Trophoblast cell (in vitro differentiated cells and primary cell): Measurements from ENCODE around the gene RAB11B.
"Not testable (repeated sequence)": the region's sequence is repeated elsewhere in the genome, so short reads cannot be mapped to it uniquely, and the experiment has no call there.

Experiments used
- DNase-seq, 2 donors: peaks; one replicate each; pipeline ENCODE4 v3.0.0-alpha.2; 2016
- H2AFZ ChIP-seq: 2 replicates; pipeline ENCODE4 v1.6.1; 2013; ENCODE audit warnings: low read length, moderate library complexity, mild to moderate bottlenecking; ENCODE audit not compliant: insufficient read depth, poor library complexity
- H2AK5ac ChIP-seq: 2 replicates; pipeline ENCODE4 v1.6.1; 2013; ENCODE audit warnings: mild to moderate bottlenecking, low read length
- H2BK120ac ChIP-seq: 2 replicates; pipeline ENCODE4 v1.6.1; 2013; ENCODE audit warnings: low read length, mild to moderate bottlenecking, moderate library complexity; ENCODE audit not compliant: insufficient read depth, poor library complexity
- H2BK12ac ChIP-seq: 2 replicates; pipeline ENCODE4 v1.6.1; 2013; ENCODE audit warnings: mild to moderate bottlenecking, low read length, moderate library complexity
- H2BK5ac ChIP-seq: 2 replicates; pipeline ENCODE4 v1.6.1; 2013; ENCODE audit warnings: low read length, low read depth, moderate library complexity, mild to moderate bottlenecking; ENCODE audit not compliant: poor library complexity
- H3K14ac ChIP-seq: 2 replicates; pipeline ENCODE4 v1.6.1; 2013; ENCODE audit warnings: mild to moderate bottlenecking, low read length
- H3K18ac ChIP-seq: 2 replicates; pipeline ENCODE4 v1.6.1; 2013; ENCODE audit warnings: mild to moderate bottlenecking, low read length
- H3K23ac ChIP-seq: 2 replicates; pipeline ENCODE4 v1.6.1; 2013; ENCODE audit warnings: low read length
- H3K27ac ChIP-seq: 2 replicates; pipeline ENCODE4 v1.5.1; 2013; ENCODE audit warnings: low read depth, mild to moderate bottlenecking, inconsistent platforms, low read length, moderate library complexity
- H3K27me3 ChIP-seq: 2 replicates; pipeline ENCODE4 v1.6.1; 2013; ENCODE audit warnings: inconsistent platforms, mild to moderate bottlenecking, low read length, moderate library complexity; ENCODE audit not compliant: insufficient read depth
- H3K36me3 ChIP-seq, 2 experiments: 1 replicate in 1 of 2; 2 replicates in 1 of 2; pipeline ENCODE4 v1.6.1; 2013; ENCODE audit warnings: low read length in 2 of 2, mild to moderate bottlenecking in 2 of 2, moderate library complexity in 1 of 2; ENCODE audit not compliant: insufficient read depth in 2 of 2, control insufficient read depth in 1 of 2
- H3K4ac ChIP-seq: 2 replicates; pipeline ENCODE4 v1.6.1; 2013; ENCODE audit warnings: low read depth, mild to moderate bottlenecking, low read length, moderate library complexity
- H3K4me1 ChIP-seq, 2 experiments: 1 replicate in 1 of 2; 2 replicates in 1 of 2; pipeline ENCODE4 v1.6.1; 2013; ENCODE audit warnings: low read length in 2 of 2, mild to moderate bottlenecking in 2 of 2, moderate library complexity in 1 of 2; ENCODE audit not compliant: insufficient read depth in 2 of 2, control insufficient read depth in 1 of 2
- H3K4me2 ChIP-seq: 2 replicates; pipeline ENCODE4 v1.6.1; 2013; ENCODE audit warnings: inconsistent platforms, mild to moderate bottlenecking, low read length, moderate library complexity
- H3K4me3 ChIP-seq: 2 replicates; pipeline ENCODE4 v1.5.1; 2013; ENCODE audit warnings: mild to moderate bottlenecking, low read depth, low read length, inconsistent platforms
- H3K79me1 ChIP-seq: one replicate; pipeline ENCODE4 v1.6.1; 2013; ENCODE audit warnings: low read length
- H3K79me2 ChIP-seq: 2 replicates; pipeline ENCODE4 v1.6.1; 2013; ENCODE audit warnings: low read length, mild to moderate bottlenecking; ENCODE audit not compliant: control insufficient read depth, insufficient read depth, poor library complexity
- H3K9ac ChIP-seq: 2 replicates; pipeline ENCODE4 v1.6.1; 2013; ENCODE audit warnings: mild to moderate bottlenecking, low read length
- H3K9me3 ChIP-seq: 2 replicates; pipeline ENCODE4 v1.6.1; 2013; ENCODE audit warnings: low read depth, mild to moderate bottlenecking, control low read depth, inconsistent platforms, low read length; ENCODE audit not compliant: insufficient read depth
- H4K12ac ChIP-seq: 2 replicates; pipeline ENCODE4 v1.6.1; 2013; ENCODE audit warnings: low read depth, mild to moderate bottlenecking, low read length, moderate library complexity
- H4K8ac ChIP-seq: 2 replicates; pipeline ENCODE4 v1.6.1; 2013; ENCODE audit warnings: low read depth, mild to moderate bottlenecking, low read length, moderate library complexity
- H4K91ac ChIP-seq: one replicate; pipeline ENCODE4 v1.6.1; 2013; ENCODE audit warnings: low read depth, mild to moderate bottlenecking, low read length, moderate library complexity
- WGBS: extraction: QIAGEN DNeasy Blood & Tissue Kit; methylation state at CpG from one replicate; pipeline ENCODE4 v1.1.7; 2013; ENCODE audit warnings: missing lambda C conversion rate; ENCODE audit not compliant: insufficient read length, insufficient coverage; ENCODE audit errors: extremely low coverage; 5-methylcytosine and 5-hydroxymethylcytosine counted together

Gene RAB11B

GRCh38 chr19:8373867-8374813, 16.0 kb upstream of the RAB11B start:
- no peak overlapping the region for H4K8ac ChIP-seq
- peaks cover 1 to 3% of the 10 kb centered on the region in 2 experiments for H3K4me1 ChIP-seq
- peaks cover 3% of the 10 kb centered on the region for H3K9me3 ChIP-seq
- H3K4me3 ChIP-seq, result no peak overlapping the region
- H2BK5ac ChIP-seq, result no peak overlapping the region
- H3K23ac ChIP-seq, result no peak overlapping the region
- H3K9ac ChIP-seq, result no peak overlapping the region
- no peak overlapping the region for H2AK5ac ChIP-seq
- H3K18ac ChIP-seq, result no peak overlapping the region
- no peak overlapping the region for H3K14ac ChIP-seq
- H3K27ac ChIP-seq, result no peak overlapping the region
- H2AFZ ChIP-seq, result no peak overlapping the region
- H3K36me3 ChIP-seq, result peaks cover 4 to 12% of the 10 kb centered on the region in 2 experiments
- whole genome bisulfite sequencing, result no CpG with 5 or more reads among the region's 26 CpGs
- H2BK120ac ChIP-seq, result no peak overlapping the region
- no peak for DNase-seq
- H3K4ac ChIP-seq, result no peak overlapping the region
- H4K91ac ChIP-seq, result no peak overlapping the region
- H3K27me3 ChIP-seq, result no peaks in the 10 kb centered on the region
- H3K79me1 ChIP-seq, result no peaks in the 10 kb centered on the region
- no peak overlapping the region for H4K12ac ChIP-seq
- H3K4me2 ChIP-seq, result no peak overlapping the region
- no peaks in the 10 kb centered on the region for H3K79me2 ChIP-seq
- no peak overlapping the region for H2BK12ac ChIP-seq

DNA sequence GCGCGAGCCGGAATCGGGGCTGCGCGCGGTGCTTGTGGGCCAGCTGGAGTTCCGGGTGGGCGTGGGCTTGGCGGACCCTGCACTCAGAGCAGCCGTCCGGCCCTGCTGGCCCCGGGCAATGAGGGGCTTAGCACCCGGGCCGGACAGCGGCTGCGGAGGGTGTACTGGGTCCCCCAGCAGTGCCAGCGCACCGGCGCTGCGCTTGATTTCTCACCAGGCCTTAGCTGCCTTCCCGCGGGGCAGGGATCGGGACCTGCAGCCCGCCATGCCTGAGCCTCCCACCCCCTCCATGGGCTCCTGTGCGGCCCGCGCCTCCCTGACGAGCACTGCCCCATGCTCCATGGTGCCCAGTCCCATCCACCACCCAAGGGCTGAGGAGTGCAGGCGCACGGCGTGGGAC, 14.4 kb upstream of the RAB11B start:
- H3K9ac ChIP-seq, H3K4me2 ChIP-seq, H4K12ac ChIP-seq, H3K4me3 ChIP-seq, H3K4ac ChIP-seq, H2AK5ac ChIP-seq, H3K18ac ChIP-seq, H3K9me3 ChIP-seq, DNase-seq, H2BK120ac ChIP-seq, H2AFZ ChIP-seq, H3K14ac ChIP-seq, H3K27me3 ChIP-seq, H2BK12ac ChIP-seq, H3K23ac ChIP-seq, H3K4me1 ChIP-seq, H4K8ac ChIP-seq, H3K79me1 ChIP-seq, H3K27ac ChIP-seq, H3K79me2 ChIP-seq, H4K91ac ChIP-seq, H2BK5ac ChIP-seq: not testable (repeated sequence)
- WGBS, result no CpG with 5 or more reads among the region's 32 CpGs
- peaks cover 4 to 12% of the 10 kb centered on the region in 2 experiments for H3K36me3 ChIP-seq

DNA sequence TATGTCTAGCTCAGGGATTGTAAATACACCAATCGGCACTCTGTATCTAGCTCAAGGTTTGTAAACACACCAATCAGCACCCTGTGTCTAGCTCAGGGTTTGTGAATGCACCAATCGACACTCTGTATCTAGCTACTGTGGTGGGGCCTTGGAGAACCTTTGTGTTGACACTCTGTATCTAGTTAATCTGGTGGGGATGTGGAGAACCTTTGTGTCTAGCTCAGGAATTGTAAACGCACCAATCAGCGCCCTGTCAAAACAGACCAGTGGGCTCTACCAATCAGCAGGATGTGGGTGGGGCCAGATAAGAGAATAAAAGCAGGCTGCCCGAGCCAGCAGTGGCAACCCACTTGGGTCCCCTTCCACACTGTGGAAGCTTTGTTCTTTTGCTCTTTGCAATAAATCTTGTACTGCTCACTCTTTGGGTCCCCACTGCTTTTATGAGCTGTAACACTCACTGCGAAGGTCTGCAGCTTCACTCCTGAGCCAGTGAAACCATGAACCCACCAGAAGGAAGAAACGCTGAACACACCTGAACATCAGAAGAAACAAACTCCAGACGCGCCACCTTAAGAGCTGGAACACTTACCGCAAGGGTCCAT, 13.7 kb upstream of the RAB11B start:
- H3K4me2 ChIP-seq, H3K23ac ChIP-seq, H2AFZ ChIP-seq, H3K79me2 ChIP-seq, H3K9ac ChIP-seq, H4K91ac ChIP-seq, H3K27ac ChIP-seq, H3K4me1 ChIP-seq, H3K9me3 ChIP-seq, H3K18ac ChIP-seq, H2AK5ac ChIP-seq, H3K4ac ChIP-seq, DNase-seq, H3K79me1 ChIP-seq, H3K27me3 ChIP-seq, H2BK5ac ChIP-seq, H3K36me3 ChIP-seq, H2BK120ac ChIP-seq, H3K14ac ChIP-seq, H3K4me3 ChIP-seq, H2BK12ac ChIP-seq, H4K12ac ChIP-seq, H4K8ac ChIP-seq: not testable (repeated sequence)
- WGBS, result no CpG with 5 or more reads among the region's 10 CpGs

- H3K4me2 ChIP-seq, result no peak overlapping the region
- no peak overlapping the region for H3K4ac ChIP-seq
- no peaks in the 10 kb centered on the region for H3K27me3 ChIP-seq
- no peak overlapping the region for H2BK120ac ChIP-seq
- H2BK12ac ChIP-seq, result no peak overlapping the region
- no peak overlapping the region for H3K9ac ChIP-seq
- no CpG with 5 or more reads among the region's 1 CpG for WGBS
- H2BK5ac ChIP-seq, result no peak overlapping the region
- H3K4me3 ChIP-seq, result no peak overlapping the region
- H4K8ac ChIP-seq, result no peak overlapping the region
- H4K12ac ChIP-seq, result no peak overlapping the region
- peaks cover 3% of the 10 kb centered on the region for H3K9me3 ChIP-seq
- H3K27ac ChIP-seq, result no peak overlapping the region
- H3K36me3 ChIP-seq, result peaks cover 4 to 8% of the 10 kb centered on the region in 2 experiments
- H3K79me2 ChIP-seq, result no peaks in the 10 kb centered on the region
- no peak overlapping the region for H3K23ac ChIP-seq
- H2AK5ac ChIP-seq, result no peak overlapping the region
- H3K18ac ChIP-seq, result no peak overlapping the region
- H3K79me1 ChIP-seq, result no peaks in the 10 kb centered on the region
- peaks cover 0 to 2% of the 10 kb centered on the region in 2 experiments for H3K4me1 ChIP-seq
- no peak for DNase-seq
- no peak overlapping the region for H3K14ac ChIP-seq
- no peak overlapping the region for H4K91ac ChIP-seq
- H2AFZ ChIP-seq, result no peak overlapping the region
These were observed 12.6 kb upstream of the RAB11B start for GRCh38 chr19:8377598-8377997.
